ENCODE results near the gene CYP4V2.
"Not testable (repeated sequence)": the region's sequence is repeated elsewhere in the genome, so short reads cannot be mapped to it uniquely, and the experiment has no call there.

Gene CYP4V2

GRCh38 chr4:186228514-186228894 is 37.1 kb downstream of the CYP4V2 start:
- no peak for DNase-seq (ENCODE audit: low read depth in 2 of 2)

- no peak for DNase-seq (ENCODE audit: low read depth in 2 of 2)
Measured at GRCh38 chr4:186234367-186234766, 43.0 kb downstream of the CYP4V2 start.

GRCh38 chr4:186236126-186236525 is 44.8 kb downstream of the CYP4V2 start:
- DNase-seq (ENCODE audit: low read depth in 2 of 2), result no peak

GRCh38 chr4:186240452-186240847 is 49.1 kb downstream of the CYP4V2 start:
- DNase-seq (ENCODE audit: low read depth in 2 of 2), result no peak

- DNase-seq (ENCODE audit: low read depth in 2 of 2), result no peak
Measured at GRCh38 chr4:186240848-186241491, 49.6 kb downstream of the CYP4V2 start.

- DNase-seq (ENCODE audit: low read depth in 2 of 2), result no peak
Measured at GRCh38 chr4:186241616-186242015, 50.2 kb downstream of the CYP4V2 start.

GRCh38 chr4:186242031-186242430 is 50.7 kb downstream of the CYP4V2 start:
- DNase-seq (ENCODE audit: low read depth in 2 of 2), result not testable (repeated sequence)

- no peak for DNase-seq (ENCODE audit: low read depth in 2 of 2)
Measured at GRCh38 chr4:186243331-186243730, 52.0 kb downstream of the CYP4V2 start.

GRCh38 chr4:186244835-186245234 is 53.5 kb downstream of the CYP4V2 start:
- DNase-seq (ENCODE audit: low read depth in 2 of 2), result no peak

GRCh38 chr4:186247062-186247752 is 55.8 kb downstream of the CYP4V2 start:
- DNase-seq (ENCODE audit: low read depth in 2 of 2), result not testable (repeated sequence)

- no peak for DNase-seq (ENCODE audit: low read depth in 2 of 2)
Measured at GRCh38 chr4:186248643-186249042, 57.3 kb downstream of the CYP4V2 start.

GRCh38 chr4:186249785-186250754 is 58.7 kb downstream of the CYP4V2 start:
- DNase-seq (ENCODE audit: low read depth in 2 of 2), result no peak

GRCh38 chr4:186250760-186251159 is 59.4 kb downstream of the CYP4V2 start:
- no peak for DNase-seq (ENCODE audit: low read depth in 2 of 2)

GRCh38 chr4:186255122-186255521 is 63.8 kb downstream of the CYP4V2 start:
- DNase-seq (ENCODE audit: low read depth in 2 of 2), result no peak

GRCh38 chr4:186258216-186258811 is 66.9 kb downstream of the CYP4V2 start:
- no peak for DNase-seq (ENCODE audit: low read depth in 2 of 2)

- no peak for DNase-seq (ENCODE audit: low read depth in 2 of 2)
Measured at GRCh38 chr4:186260117-186260503, 68.7 kb downstream of the CYP4V2 start.
